Hypothalamus (tissue), 51 donors: ENCODE data around the gene GID8.
A peak's percentile ranks its signal among the peaks of the same experiment; 100 is the strongest.

Experiments used
- DNase-seq, 51 donors: peaks; one replicate each; lab custom pipeline; 2025; lab: John Stamatoyannopoulos, UW

The GID8 gene

GRCh38 chr20:62967628-62968351 lies 29.8 kb downstream of the GID8 start:
- no peak for DNase-seq

GRCh38 chr20:62968378-62969178 lies 30.6 kb downstream of the GID8 start:
- DNase-seq, result no peak

GRCh38 chr20:62969179-62969760 lies 31.3 kb downstream of the GID8 start:
- no peak for DNase-seq

- DNase-seq, result no peak
Measured at GRCh38 chr20:62969939-62970306, 32.0 kb downstream of the GID8 start.

- DNase-seq, result no peak
Measured at GRCh38 chr20:62970307-62971210, 32.6 kb downstream of the GID8 start.

GRCh38 chr20:62971211-62971949 lies 33.4 kb downstream of the GID8 start:
- no peak for DNase-seq

- DNase-seq, result peak in 49 of 51 donors; percentile 6 to 88 (median 62)
Measured at GRCh38 chr20:62971950-62972844, 34.2 kb downstream of the GID8 start.

GRCh38 chr20:62972845-62973745 lies 35.1 kb downstream of the GID8 start:
- DNase-seq, result no peak

GRCh38 chr20:62975251-62975760 lies 37.4 kb downstream of the GID8 start:
- no peak for DNase-seq

GRCh38 chr20:62975812-62976508 lies 38.0 kb downstream of the GID8 start:
- no peak for DNase-seq

- DNase-seq, result no peak
Measured at GRCh38 chr20:62976886-62977285, 38.9 kb downstream of the GID8 start.

- DNase-seq, result no peak
Measured at GRCh38 chr20:62977613-62978560, 39.9 kb downstream of the GID8 start.

- no peak for DNase-seq
Measured at GRCh38 chr20:62978561-62978943, 40.6 kb downstream of the GID8 start.

GRCh38 chr20:62979310-62979709 lies 41.4 kb downstream of the GID8 start:
- DNase-seq, result no peak

GRCh38 chr20:62979876-62980373 lies 42.0 kb downstream of the GID8 start:
- DNase-seq, result no peak
